Measurements from ENCODE around the gene SUCO. TPM values are rescaled to one million over a fixed set of nuclear protein-coding genes. Genes with fewer than 3 reads are reported as not detected.

Gene SUCO
- polyA plus RNA-seq, 2 of the 4 experiments (the other 2 are of a cell fraction): 10.3 to 21.8 TPM

GRCh38 chr1:172551279-172551678 lies 18.3 kb downstream of the SUCO start:
- WGBS (ENCODE audit: missing lambda C conversion rate): 91% methylated on average over 6 of the region's 6 CpGs
- no peak for DNase-seq (ENCODE audit: low read depth in 1 of 2, low spot score in 1 of 2)
- Histone ChIP-seq H3K4me2 (no peak overlapping the region), H3K4me1 (peaks cover 19% of the 10 kb centered on the region; the same call in 2 of the 3 replicates), H3K27ac (no peak overlapping the region), H3K9me3 (no peaks in the 10 kb centered on the region), H3K4me3 (no peak overlapping the region)
- no peak for ATAC-seq
- CTCF ChIA-PET: interaction anchor here (0.6 to 1.1 kb wide), 2 partner anchors 19 to 102 kb away, joined by 3 to 6 read pairs; no protein-coding TSS in a partner anchor
- no peak for TF ChIP-seq MYC (IDR thresholded peaks at IDR 0.05; ENCODE audit: borderline replicate concordance, low read length)
- TF ChIP-seq, protein P1, sequence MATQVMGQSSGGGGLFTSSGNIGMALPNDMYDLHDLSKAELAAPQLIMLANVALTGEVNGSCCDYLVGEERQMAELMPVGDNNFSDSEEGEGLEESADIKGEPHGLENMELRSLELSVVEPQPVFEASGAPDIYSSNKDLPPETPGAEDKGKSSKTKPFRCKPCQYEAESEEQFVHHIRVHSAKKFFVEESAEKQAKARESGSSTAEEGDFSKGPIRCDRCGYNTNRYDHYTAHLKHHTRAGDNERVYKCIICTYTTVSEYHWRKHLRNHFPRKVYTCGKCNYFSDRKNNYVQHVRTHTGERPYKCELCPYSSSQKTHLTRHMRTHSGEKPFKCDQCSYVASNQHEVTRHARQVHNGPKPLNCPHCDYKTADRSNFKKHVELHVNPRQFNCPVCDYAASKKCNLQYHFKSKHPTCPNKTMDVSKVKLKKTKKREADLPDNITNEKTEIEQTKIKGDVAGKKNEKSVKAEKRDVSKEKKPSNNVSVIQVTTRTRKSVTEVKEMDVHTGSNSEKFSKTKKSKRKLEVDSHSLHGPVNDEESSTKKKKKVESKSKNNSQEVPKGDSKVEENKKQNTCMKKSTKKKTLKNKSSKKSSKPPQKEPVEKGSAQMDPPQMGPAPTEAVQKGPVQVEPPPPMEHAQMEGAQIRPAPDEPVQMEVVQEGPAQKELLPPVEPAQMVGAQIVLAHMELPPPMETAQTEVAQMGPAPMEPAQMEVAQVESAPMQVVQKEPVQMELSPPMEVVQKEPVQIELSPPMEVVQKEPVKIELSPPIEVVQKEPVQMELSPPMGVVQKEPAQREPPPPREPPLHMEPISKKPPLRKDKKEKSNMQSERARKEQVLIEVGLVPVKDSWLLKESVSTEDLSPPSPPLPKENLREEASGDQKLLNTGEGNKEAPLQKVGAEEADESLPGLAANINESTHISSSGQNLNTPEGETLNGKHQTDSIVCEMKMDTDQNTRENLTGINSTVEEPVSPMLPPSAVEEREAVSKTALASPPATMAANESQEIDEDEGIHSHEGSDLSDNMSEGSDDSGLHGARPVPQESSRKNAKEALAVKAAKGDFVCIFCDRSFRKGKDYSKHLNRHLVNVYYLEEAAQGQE (IDR thresholded peaks at IDR 0.05): no peak
- no peak for TF ChIP-seq POLR2A (IDR thresholded peaks at IDR 0.05; ENCODE audit: low read length)
- no peak for TF ChIP-seq ELK1 (IDR thresholded peaks at IDR 0.05; ENCODE audit: low read depth, low read length)
- POLR2A ChIA-PET: no interaction called here
- no peak for FAIRE-seq

- no peak for TF ChIP-seq MYC (IDR thresholded peaks at IDR 0.05; ENCODE audit: borderline replicate concordance, low read length)
- TF ChIP-seq RNF2 (IDR thresholded peaks at IDR 0.05; ENCODE audit: borderline replicate concordance, low read depth): no peak
- no peak for TF ChIP-seq SREBF2 (IDR thresholded peaks at IDR 0.05)
- TF ChIP-seq ZC3H11A (IDR thresholded peaks at IDR 0.05): no peak
- TF ChIP-seq EHMT2 (IDR thresholded peaks at IDR 0.05; ENCODE audit: low read depth): no peak
- TF ChIP-seq, protein P2, sequence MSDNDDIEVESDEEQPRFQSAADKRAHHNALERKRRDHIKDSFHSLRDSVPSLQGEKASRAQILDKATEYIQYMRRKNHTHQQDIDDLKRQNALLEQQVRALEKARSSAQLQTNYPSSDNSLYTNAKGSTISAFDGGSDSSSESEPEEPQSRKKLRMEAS (IDR thresholded peaks at IDR 0.05): no peak
- TF ChIP-seq, protein P3, sequence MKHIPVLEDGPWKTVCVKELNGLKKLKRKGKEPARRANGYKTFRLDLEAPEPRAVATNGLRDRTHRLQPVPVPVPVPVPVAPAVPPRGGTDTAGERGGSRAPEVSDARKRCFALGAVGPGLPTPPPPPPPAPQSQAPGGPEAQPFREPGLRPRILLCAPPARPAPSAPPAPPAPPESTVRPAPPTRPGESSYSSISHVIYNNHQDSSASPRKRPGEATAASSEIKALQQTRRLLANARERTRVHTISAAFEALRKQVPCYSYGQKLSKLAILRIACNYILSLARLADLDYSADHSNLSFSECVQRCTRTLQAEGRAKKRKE (CRISPR knock-in tag; IDR thresholded peaks at IDR 0.05; ENCODE audit: low read depth): no peak
- TF ChIP-seq BCL3 (IDR thresholded peaks at IDR 0.05): no peak
- TF ChIP-seq POLR2AphosphoS2 (conservative IDR thresholded peaks at IDR 0.05; ENCODE audit: low read length): no peak
- no peak for TF ChIP-seq RAD21 (conservative IDR thresholded peaks at IDR 0.05 in 1 of 2, IDR thresholded peaks at IDR 0.05 in 1 of 2)
- no peak for ATAC-seq
- ChIA-PET POLR2A (no interaction called here), CTCF (no interaction called here)
- 97% methylated on average over 4 of the region's 4 CpGs for WGBS (ENCODE audit: missing lambda C conversion rate)
- H3K4me1 ChIP-seq: peaks cover 2% of the 10 kb centered on the region; the same call in 2 of the 3 replicates
- FAIRE-seq: no peak
- no peak for DNase-seq (ENCODE audit: low read depth in 1 of 2, low spot score in 1 of 2)
- H3K27ac ChIP-seq: no peak overlapping the region
- H3K4me2 ChIP-seq: no peak overlapping the region
- no peak overlapping the region for H3K4me3 ChIP-seq
- no peaks in the 10 kb centered on the region for H3K9me3 ChIP-seq
These were observed 22.0 kb downstream of the SUCO start for GRCh38 chr1:172554915-172555314.

DNA sequence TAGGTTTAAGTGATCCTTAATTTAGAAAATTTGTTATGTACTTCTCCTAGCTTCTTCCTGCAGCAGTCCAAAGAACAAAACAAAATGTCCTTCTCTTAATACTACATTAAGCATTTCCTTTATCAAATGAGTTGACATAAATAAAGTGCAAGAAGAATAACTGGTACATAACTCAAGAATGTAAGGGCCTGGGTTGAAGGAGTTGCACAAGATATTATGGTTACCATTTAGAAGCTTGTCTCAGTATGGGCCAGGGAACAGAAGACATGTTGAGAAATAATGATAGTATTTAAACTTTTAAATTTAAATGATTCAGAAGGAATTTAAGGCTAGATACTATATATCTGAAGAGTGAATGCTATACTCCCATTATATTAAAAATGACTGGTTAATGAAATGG lies 23.5 kb downstream of the SUCO start:
- FAIRE-seq (no peak), DNase-seq (ENCODE audit: low read depth in 1 of 2, low spot score in 1 of 2) (no peak), ATAC-seq (no peak)
- no peaks in the 10 kb centered on the region for H3K9me3 ChIP-seq
- H3K4me2 ChIP-seq: no peak overlapping the region
- ChIA-PET POLR2A (interaction anchor here (1.4 kb wide), 1 partner anchor 24 kb away, joined by 9 read pairs; the partner anchor contains the start of gene SUCO), CTCF (no interaction called here)
- H3K4me3 ChIP-seq: no peak overlapping the region
- no peaks in the 10 kb centered on the region for H3K4me1 ChIP-seq
- H3K27ac ChIP-seq: no peak overlapping the region
- TF ChIP-seq MAFK (IDR thresholded peaks at IDR 0.05; ENCODE audit: partially characterized antibody) (no peak), ELK1 (IDR thresholded peaks at IDR 0.05; ENCODE audit: low read depth, low read length) (no peak), USF2 (IDR thresholded peaks at IDR 0.05) (no peak), RARB (CRISPR knock-in tag; IDR thresholded peaks at IDR 0.05) (no peak), ZSCAN20 (CRISPR knock-in tag; IDR thresholded peaks at IDR 0.05) (no peak), CHD4 (IDR thresholded peaks at IDR 0.05; ENCODE audit: borderline replicate concordance) (no peak), SREBF2 (IDR thresholded peaks at IDR 0.05) (no peak), ZFP36 (IDR thresholded peaks at IDR 0.05; ENCODE audit: borderline replicate concordance, partially characterized antibody) (no peak), PHF8 (IDR thresholded peaks at IDR 0.05; ENCODE audit: borderline replicate concordance, low read depth) (no peak), FOSB (CRISPR knock-in tag; IDR thresholded peaks at IDR 0.05) (no peak)
- TF ChIP-seq, protein P3 (CRISPR knock-in tag; IDR thresholded peaks at IDR 0.05; ENCODE audit: low read depth): no peak
- TF ChIP-seq, protein P4, sequence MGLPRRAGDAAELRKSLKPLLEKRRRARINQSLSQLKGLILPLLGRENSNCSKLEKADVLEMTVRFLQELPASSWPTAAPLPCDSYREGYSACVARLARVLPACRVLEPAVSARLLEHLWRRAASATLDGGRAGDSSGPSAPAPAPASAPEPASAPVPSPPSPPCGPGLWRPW (IDR thresholded peaks at IDR 0.05): no peak

Measured in A549 (cell line).